ENCODE measurements around the gene AFF3.

Gene AFF3

GRCh38 chr2:100045000-100045399 lies 97.4 kb downstream of the AFF3 start:
- no peaks in the 10 kb centered on the region for H3K27me3 ChIP-seq (ENCODE audit: control insufficient read depth, insufficient read depth, low read length)
- no peak overlapping the region for H3K4me3 ChIP-seq (ENCODE audit: low read depth, low read length)
- no peaks in the 10 kb centered on the region for H3K36me3 ChIP-seq (ENCODE audit: control insufficient read depth, insufficient read depth, low read length)
- no peaks in the 10 kb centered on the region for H3K4me1 ChIP-seq (ENCODE audit: control insufficient read depth, insufficient read depth, low read length)
- no peaks in the 10 kb centered on the region for H3K9me3 ChIP-seq (ENCODE audit: control insufficient read depth, insufficient read depth, low read length)
- H3K9ac ChIP-seq (ENCODE audit: low read depth, low read length): no peak overlapping the region

- Histone ChIP-seq H3K27me3 (ENCODE audit: control insufficient read depth, insufficient read depth, low read length) (no peaks in the 10 kb centered on the region), H3K4me1 (ENCODE audit: control insufficient read depth, insufficient read depth, low read length) (no peaks in the 10 kb centered on the region), H3K9ac (ENCODE audit: low read depth, low read length) (no peak overlapping the region), H3K9me3 (ENCODE audit: control insufficient read depth, insufficient read depth, low read length) (no peaks in the 10 kb centered on the region), H3K36me3 (ENCODE audit: control insufficient read depth, insufficient read depth, low read length) (no peaks in the 10 kb centered on the region), H3K4me3 (ENCODE audit: low read depth, low read length) (no peak overlapping the region)
Observed at GRCh38 chr2:100043891-100044255, 98.5 kb downstream of the AFF3 start.

- Histone ChIP-seq H3K36me3 (ENCODE audit: control insufficient read depth, insufficient read depth, low read length) (no peaks in the 10 kb centered on the region), H3K27me3 (ENCODE audit: control insufficient read depth, insufficient read depth, low read length) (no peaks in the 10 kb centered on the region), H3K9me3 (ENCODE audit: control insufficient read depth, insufficient read depth, low read length) (no peaks in the 10 kb centered on the region), H3K9ac (ENCODE audit: low read depth, low read length) (no peak overlapping the region), H3K4me1 (ENCODE audit: control insufficient read depth, insufficient read depth, low read length) (no peaks in the 10 kb centered on the region), H3K4me3 (ENCODE audit: low read depth, low read length) (no peak overlapping the region)
Observed at GRCh38 chr2:100043081-100043890, 99.1 kb downstream of the AFF3 start.

GRCh38 chr2:100042562-100042961 lies 99.8 kb downstream of the AFF3 start:
- Histone ChIP-seq H3K9me3 (ENCODE audit: control insufficient read depth, insufficient read depth, low read length) (no peaks in the 10 kb centered on the region), H3K27me3 (ENCODE audit: control insufficient read depth, insufficient read depth, low read length) (no peaks in the 10 kb centered on the region), H3K9ac (ENCODE audit: low read depth, low read length) (no peak overlapping the region)

GRCh38 chr2:100041946-100042345 lies 100.4 kb downstream of the AFF3 start:
- H3K4me1 ChIP-seq (ENCODE audit: control insufficient read depth, insufficient read depth, low read length): no peaks in the 10 kb centered on the region
- no peak overlapping the region for H3K4me3 ChIP-seq (ENCODE audit: low read depth, low read length)
- H3K9me3 ChIP-seq (ENCODE audit: control insufficient read depth, insufficient read depth, low read length): no peaks in the 10 kb centered on the region
- no peaks in the 10 kb centered on the region for H3K36me3 ChIP-seq (ENCODE audit: control insufficient read depth, insufficient read depth, low read length)
- no peaks in the 10 kb centered on the region for H3K27me3 ChIP-seq (ENCODE audit: control insufficient read depth, insufficient read depth, low read length)
- no peak overlapping the region for H3K9ac ChIP-seq (ENCODE audit: low read depth, low read length)

More at GRCh38 chr2:100042562-100042961, 99.8 kb downstream of the AFF3 start:
- H3K4me3 ChIP-seq (ENCODE audit: low read depth, low read length): no peak overlapping the region
- H3K36me3 ChIP-seq (ENCODE audit: control insufficient read depth, insufficient read depth, low read length): no peaks in the 10 kb centered on the region
- no peaks in the 10 kb centered on the region for H3K4me1 ChIP-seq (ENCODE audit: control insufficient read depth, insufficient read depth, low read length)

- no peaks in the 10 kb centered on the region for H3K4me1 ChIP-seq (ENCODE audit: control insufficient read depth, insufficient read depth, low read length)
- no peaks in the 10 kb centered on the region for H3K9me3 ChIP-seq (ENCODE audit: control insufficient read depth, insufficient read depth, low read length)
- no peak overlapping the region for H3K4me3 ChIP-seq (ENCODE audit: low read depth, low read length)
- H3K27me3 ChIP-seq (ENCODE audit: control insufficient read depth, insufficient read depth, low read length): no peaks in the 10 kb centered on the region
- H3K9ac ChIP-seq (ENCODE audit: low read depth, low read length): no peak overlapping the region
- no peaks in the 10 kb centered on the region for H3K36me3 ChIP-seq (ENCODE audit: control insufficient read depth, insufficient read depth, low read length)
Observed at GRCh38 chr2:100041385-100041784, 101.0 kb downstream of the AFF3 start.

GRCh38 chr2:100040906-100041305 lies 101.5 kb downstream of the AFF3 start:
- Histone ChIP-seq H3K4me1 (ENCODE audit: control insufficient read depth, insufficient read depth, low read length) (no peaks in the 10 kb centered on the region), H3K36me3 (ENCODE audit: control insufficient read depth, insufficient read depth, low read length) (no peaks in the 10 kb centered on the region), H3K4me3 (ENCODE audit: low read depth, low read length) (no peak overlapping the region), H3K27me3 (ENCODE audit: control insufficient read depth, insufficient read depth, low read length) (no peaks in the 10 kb centered on the region), H3K9me3 (ENCODE audit: control insufficient read depth, insufficient read depth, low read length) (no peaks in the 10 kb centered on the region), H3K9ac (ENCODE audit: low read depth, low read length) (no peak overlapping the region)

GRCh38 chr2:100039291-100039980 lies 103.0 kb downstream of the AFF3 start:
- Histone ChIP-seq H3K36me3 (ENCODE audit: control insufficient read depth, insufficient read depth, low read length) (no peaks in the 10 kb centered on the region), H3K4me1 (ENCODE audit: control insufficient read depth, insufficient read depth, low read length) (no peaks in the 10 kb centered on the region), H3K9me3 (ENCODE audit: control insufficient read depth, insufficient read depth, low read length) (no peaks in the 10 kb centered on the region), H3K27me3 (ENCODE audit: control insufficient read depth, insufficient read depth, low read length) (no peaks in the 10 kb centered on the region), H3K4me3 (ENCODE audit: low read depth, low read length) (no peak overlapping the region), H3K9ac (ENCODE audit: low read depth, low read length) (no peak overlapping the region)

GRCh38 chr2:100038011-100038410 lies 104.4 kb downstream of the AFF3 start:
- Histone ChIP-seq H3K36me3 (ENCODE audit: control insufficient read depth, insufficient read depth, low read length) (no peaks in the 10 kb centered on the region), H3K4me3 (ENCODE audit: low read depth, low read length) (no peak overlapping the region), H3K9me3 (ENCODE audit: control insufficient read depth, insufficient read depth, low read length) (no peaks in the 10 kb centered on the region), H3K27me3 (ENCODE audit: control insufficient read depth, insufficient read depth, low read length) (no peaks in the 10 kb centered on the region), H3K4me1 (ENCODE audit: control insufficient read depth, insufficient read depth, low read length) (no peaks in the 10 kb centered on the region), H3K9ac (ENCODE audit: low read depth, low read length) (no peak overlapping the region)

- H3K4me3 ChIP-seq (ENCODE audit: low read depth, low read length): no peak overlapping the region
- H3K9me3 ChIP-seq (ENCODE audit: control insufficient read depth, insufficient read depth, low read length): no peaks in the 10 kb centered on the region
- H3K9ac ChIP-seq (ENCODE audit: low read depth, low read length): no peak overlapping the region
- no peaks in the 10 kb centered on the region for H3K36me3 ChIP-seq (ENCODE audit: control insufficient read depth, insufficient read depth, low read length)
- no peaks in the 10 kb centered on the region for H3K4me1 ChIP-seq (ENCODE audit: control insufficient read depth, insufficient read depth, low read length)
- no peaks in the 10 kb centered on the region for H3K27me3 ChIP-seq (ENCODE audit: control insufficient read depth, insufficient read depth, low read length)
Observed at GRCh38 chr2:100036793-100037192, 105.6 kb downstream of the AFF3 start.

- no peak overlapping the region for H3K9ac ChIP-seq (ENCODE audit: low read depth, low read length)
- H3K9me3 ChIP-seq (ENCODE audit: control insufficient read depth, insufficient read depth, low read length): no peaks in the 10 kb centered on the region
- no peaks in the 10 kb centered on the region for H3K27me3 ChIP-seq (ENCODE audit: control insufficient read depth, insufficient read depth, low read length)
- no peaks in the 10 kb centered on the region for H3K36me3 ChIP-seq (ENCODE audit: control insufficient read depth, insufficient read depth, low read length)
- no peaks in the 10 kb centered on the region for H3K4me1 ChIP-seq (ENCODE audit: control insufficient read depth, insufficient read depth, low read length)
- H3K4me3 ChIP-seq (ENCODE audit: low read depth, low read length): no peak overlapping the region
Observed at GRCh38 chr2:100036026-100036425, 106.4 kb downstream of the AFF3 start.

- H3K9ac ChIP-seq (ENCODE audit: low read depth, low read length): no peak overlapping the region
- H3K4me1 ChIP-seq (ENCODE audit: control insufficient read depth, insufficient read depth, low read length): no peaks in the 10 kb centered on the region
- no peaks in the 10 kb centered on the region for H3K9me3 ChIP-seq (ENCODE audit: control insufficient read depth, insufficient read depth, low read length)
- no peak overlapping the region for H3K4me3 ChIP-seq (ENCODE audit: low read depth, low read length)
- no peaks in the 10 kb centered on the region for H3K36me3 ChIP-seq (ENCODE audit: control insufficient read depth, insufficient read depth, low read length)
- no peaks in the 10 kb centered on the region for H3K27me3 ChIP-seq (ENCODE audit: control insufficient read depth, insufficient read depth, low read length)
Observed at GRCh38 chr2:100034431-100034830, 108.0 kb downstream of the AFF3 start.
